ENCODE results near the gene LY86. TPM values are rescaled to one million over a fixed set of nuclear protein-coding genes. Genes with fewer than 3 reads are reported as not detected.
A peak's percentile ranks its signal among the peaks of the same experiment; 100 is the strongest.

LY86 gene
- total RNA-seq, 2 donors from 2014 or later: 2.3 TPM; not detected in 1

GRCh38 chr6:6678811-6679210, 90.3 kb downstream of the LY86 start:
- no peak overlapping the region for H3K4me3 ChIP-seq
- peaks cover 49% of the 10 kb centered on the region for H3K4me1 ChIP-seq
- H3K36me3 ChIP-seq (replicated peaks in 1 of 2; ENCODE audit: insufficient read depth in 1 of 2, low read depth in 2 of 2): no peaks in the 10 kb centered on the region
- TF ChIP-seq POLR2A (IDR thresholded peaks at IDR 0.05) (no peak), CTCF (IDR thresholded peaks at IDR 0.05) (no peak)
- H3K9me3 ChIP-seq: no peaks in the 10 kb centered on the region
- H3K27ac ChIP-seq: peak overlapping the region in 2 of 4 donors; percentile 30 to 33
- WGBS, 2 donors: 27 to 42% methylated on average over 11 of the region's 11 CpGs
- intact Hi-C loops (cut with DNase I): no loop called here
- ATAC-seq: no peak
- H3K27me3 ChIP-seq: no peaks in the 10 kb centered on the region
- DNase-seq: no peak

GRCh38 chr6:6679633-6680032, 91.1 kb downstream of the LY86 start:
- H3K27me3 ChIP-seq: no peaks in the 10 kb centered on the region
- no peaks in the 10 kb centered on the region for H3K9me3 ChIP-seq
- TF ChIP-seq POLR2A (IDR thresholded peaks at IDR 0.05) (no peak), CTCF (IDR thresholded peaks at IDR 0.05) (no peak)
- H3K4me3 ChIP-seq: no peak overlapping the region
- H3K4me1 ChIP-seq: peaks cover 57% of the 10 kb centered on the region
- no peak for ATAC-seq
- peak overlapping the region in 2 of 4 donors; percentile 30 to 33 for H3K27ac ChIP-seq
- intact Hi-C loops (cut with DNase I): no loop called here
- WGBS, 2 donors: 50 to 54% methylated on average over 3 to 4 of the region's 5 CpGs
- no peak for DNase-seq
- no peaks in the 10 kb centered on the region for H3K36me3 ChIP-seq (replicated peaks in 1 of 2; ENCODE audit: insufficient read depth in 1 of 2, low read depth in 2 of 2)

- no peaks in the 10 kb centered on the region for H3K9me3 ChIP-seq
- DNase-seq: no peak
- no peak overlapping the region for H3K4me3 ChIP-seq
- TF ChIP-seq CTCF (IDR thresholded peaks at IDR 0.05) (no peak), POLR2A (IDR thresholded peaks at IDR 0.05) (no peak)
- no peak for ATAC-seq
- H3K27ac ChIP-seq: no peak overlapping the region
- H3K27me3 ChIP-seq: no peaks in the 10 kb centered on the region
- H3K4me1 ChIP-seq: peaks cover 59% of the 10 kb centered on the region
- intact Hi-C loops (cut with DNase I): no loop called here
- H3K36me3 ChIP-seq (replicated peaks in 1 of 2; ENCODE audit: insufficient read depth in 1 of 2, low read depth in 2 of 2): no peaks in the 10 kb centered on the region
Measured at GRCh38 chr6:6680526-6680925, 92.0 kb downstream of the LY86 start.

- WGBS, 2 donors: 89 to 93% methylated on average over 11 of the region's 11 CpGs
- H3K4me1 ChIP-seq: peaks cover 66% of the 10 kb centered on the region
- intact Hi-C loops (cut with DNase I): no loop called here
- no peaks in the 10 kb centered on the region for H3K27me3 ChIP-seq
- H3K27ac ChIP-seq: no peak overlapping the region
- no peak for ATAC-seq
- TF ChIP-seq POLR2A (IDR thresholded peaks at IDR 0.05): no peak
- no peak for TF ChIP-seq CTCF (IDR thresholded peaks at IDR 0.05)
- no peak overlapping the region for H3K4me3 ChIP-seq
- DNase-seq: no peak
- H3K36me3 ChIP-seq (replicated peaks in 1 of 2; ENCODE audit: insufficient read depth in 1 of 2, low read depth in 2 of 2): no peaks in the 10 kb centered on the region
- H3K9me3 ChIP-seq: no peaks in the 10 kb centered on the region
Measured at GRCh38 chr6:6681075-6681849, 92.7 kb downstream of the LY86 start.

- H3K27ac ChIP-seq: peak overlapping the region in 2 of 4 donors; percentile 27 to 71
Measured at GRCh38 chr6:6682225-6682624, 93.7 kb downstream of the LY86 start.

More at GRCh38 chr6:6682225-6682624, 93.7 kb downstream of the LY86 start:
- TF ChIP-seq CTCF (IDR thresholded peaks at IDR 0.05) (no peak), POLR2A (IDR thresholded peaks at IDR 0.05) (no peak)
- H3K36me3 ChIP-seq (replicated peaks in 1 of 2; ENCODE audit: insufficient read depth in 1 of 2, low read depth in 2 of 2): no peaks in the 10 kb centered on the region
- DNase-seq: peak in 1 of 4 donors; percentile 17
- ATAC-seq: no peak
- 77 to 86% methylated on average over 3 of the region's 3 CpGs for WGBS, 2 donors
- no peaks in the 10 kb centered on the region for H3K9me3 ChIP-seq
- intact Hi-C loops (cut with DNase I): no loop called here
- H3K4me1 ChIP-seq: peaks cover 63% of the 10 kb centered on the region
- H3K27me3 ChIP-seq: no peaks in the 10 kb centered on the region
- no peak overlapping the region for H3K4me3 ChIP-seq
